BE2C (cell line): ENCODE data around the gene CADPS2.

Source experiments
- DNase-seq: peaks from one replicate; pipeline ENCODE4 v3.0.0-alpha.2; 2020
- H3K27me3 ChIP-seq: fragments of 250-450 bp; sonication (Bioruptor Pico); 2 replicates; pipeline ENCODE4 v1.5.1; 2020; ENCODE audit warnings: mild to moderate bottlenecking
- H3K36me3 ChIP-seq: fragments of 250-450 bp; sonication (Bioruptor Pico); 2 replicates; pipeline ENCODE4 v1.5.1; 2020; ENCODE audit warnings: mild to moderate bottlenecking
- H3K4me1 ChIP-seq: fragments of 250-450 bp; sonication (Bioruptor Pico); 2 replicates; pipeline ENCODE4 v1.5.1; 2020
- H3K4me3 ChIP-seq: 2 replicates; pipeline ENCODE4 v1.5.1; 2011; ENCODE audit warnings: low read depth, low read length
- H3K9me3 ChIP-seq: fragments of 250-450 bp; sonication (Bioruptor Pico); 2 replicates; pipeline ENCODE4 v1.5.1; 2020
- CTCF ChIP-seq: IDR thresholded peaks from 2 replicates; pipeline ENCODE4 v1.5.1; 2012; ENCODE audit warnings: mild to moderate bottlenecking, low read depth, low read length

The CADPS2 gene

GRCh38 chr7:122362473-122362872 is 523.8 kb downstream of the CADPS2 start:
- H3K4me1 ChIP-seq, result no peaks in the 10 kb centered on the region
- no peak for DNase-seq
- no peak for TF ChIP-seq CTCF
- no peaks in the 10 kb centered on the region for H3K9me3 ChIP-seq
- no peak overlapping the region for H3K4me3 ChIP-seq
- no peaks in the 10 kb centered on the region for H3K36me3 ChIP-seq
- no peaks in the 10 kb centered on the region for H3K27me3 ChIP-seq

GRCh38 chr7:122354656-122355055 is 531.6 kb downstream of the CADPS2 start:
- no peaks in the 10 kb centered on the region for H3K9me3 ChIP-seq
- no peaks in the 10 kb centered on the region for H3K36me3 ChIP-seq
- no peaks in the 10 kb centered on the region for H3K27me3 ChIP-seq
- no peak overlapping the region for H3K4me3 ChIP-seq
- no peak for DNase-seq
- H3K4me1 ChIP-seq, result no peaks in the 10 kb centered on the region
- TF ChIP-seq CTCF, result no peak

GRCh38 chr7:122352454-122352853 is 533.8 kb downstream of the CADPS2 start:
- TF ChIP-seq CTCF, result no peak
- H3K36me3 ChIP-seq, result no peaks in the 10 kb centered on the region
- no peaks in the 10 kb centered on the region for H3K27me3 ChIP-seq
- no peak for DNase-seq
- no peaks in the 10 kb centered on the region for H3K4me1 ChIP-seq
- H3K4me3 ChIP-seq, result no peak overlapping the region
- H3K9me3 ChIP-seq, result no peaks in the 10 kb centered on the region

GRCh38 chr7:122350701-122351100 is 535.6 kb downstream of the CADPS2 start:
- Histone ChIP-seq H3K4me1 (no peaks in the 10 kb centered on the region), H3K27me3 (no peaks in the 10 kb centered on the region), H3K36me3 (no peaks in the 10 kb centered on the region), H3K4me3 (no peak overlapping the region), H3K9me3 (no peaks in the 10 kb centered on the region)
- TF ChIP-seq CTCF, result no peak
- no peak for DNase-seq

GRCh38 chr7:122344303-122344620 is 542.0 kb downstream of the CADPS2 start:
- TF ChIP-seq CTCF, result no peak
- DNase-seq, result no peak
- H3K36me3 ChIP-seq, result no peaks in the 10 kb centered on the region
- no peaks in the 10 kb centered on the region for H3K9me3 ChIP-seq
- no peaks in the 10 kb centered on the region for H3K4me1 ChIP-seq
- no peaks in the 10 kb centered on the region for H3K27me3 ChIP-seq
- H3K4me3 ChIP-seq, result no peak overlapping the region

GRCh38 chr7:122343601-122344302 is 542.5 kb downstream of the CADPS2 start:
- no peak for TF ChIP-seq CTCF
- no peak for DNase-seq
- Histone ChIP-seq H3K36me3 (no peaks in the 10 kb centered on the region), H3K4me1 (no peaks in the 10 kb centered on the region), H3K27me3 (no peaks in the 10 kb centered on the region), H3K9me3 (no peaks in the 10 kb centered on the region), H3K4me3 (no peak overlapping the region)
